GM12878 (cell line): ENCODE results near the gene HSF2BP. TPM values are rescaled to one million over a fixed set of nuclear protein-coding genes. Genes with fewer than 3 reads are reported as not detected.

ENCODE experiments used
- ATAC-seq: fragments of 200-7000 bp; cut with Tn5 transposase; 3 replicates; pipeline ENCODE4 v1.9.1; 2020; ENCODE audit warnings: mild to moderate bottlenecking, moderate library complexity
- BruUV-seq: library from RNA; stranded (reverse); fragments of 400-500 nt; replicated peaks from 2 replicates; lab custom pipeline; 2021; lab: Mats Ljungman, UMichigan
- CTCF ChIA-PET: fragments of 300-600 bp; sonication (Branson Sonifier 250); formaldehyde crosslinking; extraction: SDS; loops from one replicate; lab custom pipeline; 2021; ENCODE audit warnings: inconsistent platforms; lab: Yijun Ruan, JAX
- POLR2A ChIA-PET: fragments of 350-600 bp; formaldehyde crosslinking; extraction: SDS; loops from one replicate; lab custom pipeline; 2021; ENCODE audit warnings: inconsistent platforms; lab: Charles Lee
- RAD21 ChIA-PET: fragments of 300-600 bp; sonication (Branson Sonifier 250); formaldehyde crosslinking; loops from one replicate; lab custom pipeline; 2023; ENCODE audit warnings: antibody characterized with exemption; ENCODE audit not compliant: unreplicated experiment; lab: Charles Lee
- SMC1A ChIA-PET: fragments of 300-600 bp; sonication (Branson Sonifier 250); formaldehyde crosslinking; loops from one replicate; lab custom pipeline; 2023; ENCODE audit not compliant: unreplicated experiment, uncharacterized antibody; lab: Charles Lee
- DNase-seq: peaks from one replicate; pipeline ENCODE4 v3.0.0-alpha.2; 2011; ENCODE audit warnings: low read depth, low spot score
- FAIRE-seq: peaks from 3 replicates; lab custom pipeline; 2011; peaks lifted over from hg19 to GRCh38; lab: Jason Lieb, UNC
- H2AFZ ChIP-seq: 2 replicates; pipeline ENCODE4 v1.6.0; 2011; ENCODE audit warnings: low read depth, low read length, control low read depth; ENCODE audit not compliant: control insufficient read depth
- H3K27ac ChIP-seq: 2 replicates; pipeline ENCODE4 v1.5.1; 2011; ENCODE audit warnings: control low read depth; ENCODE audit not compliant: control insufficient read depth, insufficient read depth
- H3K27me3 ChIP-seq, 2 experiments: replicated peaks in 1 of 2; 2 replicates each; pipeline versions ENCODE4 v1.6.0 to v1.6.1; 2011; ENCODE audit warnings: low read length in 1 of 2; ENCODE audit not compliant: control insufficient read depth in 2 of 2, insufficient read depth in 2 of 2
- H3K36me3 ChIP-seq, 2 experiments: 2 replicates each; pipeline ENCODE4 v1.5.1; 2011; ENCODE audit warnings: low read length in 1 of 2; ENCODE audit not compliant: control insufficient read depth in 2 of 2, insufficient read depth in 2 of 2
- H3K4me1 ChIP-seq: 2 replicates; pipeline ENCODE4 v1.6.1; 2011; ENCODE audit warnings: mild to moderate bottlenecking, low read length, moderate library complexity, mixed read lengths; ENCODE audit not compliant: control insufficient read depth, insufficient read depth
- H3K4me2 ChIP-seq: 2 replicates; pipeline ENCODE4 v1.6.0; 2011; ENCODE audit warnings: control low read depth; ENCODE audit not compliant: control insufficient read depth, insufficient read depth
- H3K4me3 ChIP-seq: fragments of 200-600 bp; sonication (generic); 2 replicates; pipeline ENCODE4 v1.5.1; 2016
- H3K79me2 ChIP-seq: 2 replicates; pipeline ENCODE4 v1.6.0; 2011; ENCODE audit warnings: low read length; ENCODE audit not compliant: control insufficient read depth, insufficient read depth
- H3K9ac ChIP-seq: 2 replicates; pipeline ENCODE4 v1.8.0; 2011; ENCODE audit warnings: low read length, control low read depth, mixed read lengths; ENCODE audit not compliant: control insufficient read depth, insufficient read depth
- H3K9me3 ChIP-seq: replicated peaks from 3 replicates; pipeline ENCODE4 v1.5.1; 2011; ENCODE audit warnings: mild to moderate bottlenecking, low read length; ENCODE audit not compliant: control insufficient read depth, insufficient read depth
- H4K20me1 ChIP-seq: 2 replicates; pipeline ENCODE4 v1.6.0; 2011; ENCODE audit not compliant: control insufficient read depth, insufficient read depth
- EGR1 ChIP-seq, 2 experiments: IDR thresholded peaks; 1 replicate in 1 of 2; 2 replicates in 1 of 2; pipeline ENCODE4 v1.6.1; 2011 to 2012; ENCODE audit warnings: low read depth in 2 of 2, low read length in 2 of 2, borderline replicate concordance in 1 of 2, mild to moderate bottlenecking in 1 of 2, moderate library complexity in 1 of 2
- ETV6 ChIP-seq, 2 experiments: fragments of 450-650 bp in 1 of 2; IDR thresholded peaks in 1 of 2; conservative IDR thresholded peaks in 1 of 2; 2 replicates each; pipeline ENCODE4 v1.6.1; 2014; ENCODE audit warnings: antibody characterized with exemption in 1 of 2, borderline replicate concordance in 1 of 2, low read depth in 1 of 2, mild to moderate bottlenecking in 1 of 2, moderate library complexity in 1 of 2
- EZH2 ChIP-seq: IDR thresholded peaks from 2 replicates; pipeline ENCODE4 v1.6.1; 2012; ENCODE audit warnings: low read depth, mild to moderate bottlenecking, control low read depth, inconsistent platforms, low read length, borderline replicate concordance; ENCODE audit not compliant: control insufficient read depth
- IKZF2 ChIP-seq, 2 experiments: fragments of 450-650 bp; IDR thresholded peaks; 2 replicates each; pipeline ENCODE4 v1.6.1; 2017; ENCODE audit warnings: mild to moderate bottlenecking in 2 of 2, moderate library complexity in 2 of 2
- JUNB ChIP-seq: IDR thresholded peaks from 2 replicates; pipeline ENCODE4 v1.6.1; 2016; ENCODE audit warnings: antibody characterized with exemption, mild to moderate bottlenecking
- PML ChIP-seq: IDR thresholded peaks from 2 replicates; pipeline ENCODE4 v1.6.1; 2012; ENCODE audit warnings: low read length, inconsistent platforms
- SPI1 ChIP-seq: IDR thresholded peaks from 2 replicates; pipeline ENCODE4 v1.6.1; 2011; ENCODE audit warnings: low read depth, mild to moderate bottlenecking, low read length, moderate library complexity, borderline replicate concordance; ENCODE audit not compliant: insufficient read depth
- SREBF2 ChIP-seq: IDR thresholded peaks from 2 replicates; pipeline ENCODE4 v1.6.1; 2012; ENCODE audit warnings: mild to moderate bottlenecking, low read length
- USF1 ChIP-seq: IDR thresholded peaks from 2 replicates; pipeline ENCODE4 v1.6.1; 2011; ENCODE audit warnings: borderline replicate concordance, low read depth, mild to moderate bottlenecking, moderate library complexity, mixed read lengths, low read length; ENCODE audit not compliant: insufficient read depth; ENCODE audit errors: extremely low read length
- WGBS: methylation state at CpG from one replicate; pipeline ENCODE4 v1.1.6; 2016; ENCODE audit warnings: low lambda C conversion rate; ENCODE audit not compliant: insufficient replicate concordance, insufficient coverage; ENCODE audit errors: missing lambda C conversion rate; 5-methylcytosine and 5-hydroxymethylcytosine counted together
- in situ Hi-C: fragments of 300-500 bp; cut with MboI; formaldehyde crosslinking; loops from 9 replicates; pipeline ENCODE4 v1.14.3; 2018; ENCODE audit warnings: mixed read lengths
- intact Hi-C: fragments of 100-400 bp; cut with micrococcal nuclease; formaldehyde crosslinking; loops from one replicate; pipeline ENCODE4 v1.14.2; 2022; ENCODE audit not compliant: unreplicated experiment
- polyA plus RNA-seq, 11 experiments: library from polyadenylated mRNA; depleted of rRNA in 4 of 11; unstranded in 6 of 11; stranded (reverse) in 5 of 11; fragments of >200 nt; fragmentation: Nextera tagmentation in 4 of 11; fragmentation: Illumina TruSeq in 1 of 11; extraction: Ambion mirVana in 4 of 11; extraction: Trizol in 1 of 11; gene quantifications; 1 replicate in 1 of 11; 2 replicates in 10 of 11; pipeline versions ENCODE4 v1.2.1 to v1.2.3, GENCODE V29; 2011 to 2016; ENCODE audit warnings: inconsistent platforms in 2 of 11, missing spikeins in 2 of 11, low read depth in 1 of 11
- total RNA-seq, 4 experiments: library from RNA; depleted of rRNA in 3 of 4; stranded (reverse); fragments of >200 nt in 3 of 4; fragmentation: Illumina TruSeq in 1 of 4; extraction: Trizol in 1 of 4; gene quantifications; 2 replicates each; pipeline versions ENCODE4 v1.2.1 to v1.2.3, GENCODE V29; 2013 to 2021
- TF ChIP-seq, protein P1 (sequence below): fragments of 450-650 bp; IDR thresholded peaks from 2 replicates; pipeline ENCODE4 v1.6.1; 2017; ENCODE audit warnings: mild to moderate bottlenecking
- TF ChIP-seq, protein P2 (sequence below): IDR thresholded peaks from 2 replicates; pipeline ENCODE4 v1.6.1; 2012; ENCODE audit warnings: mild to moderate bottlenecking, low read depth, low read length

HSF2BP gene
- total and polyA plus RNA-seq, 10 of the 15 experiments (the other 5 are each of a cell fraction or from before 2014, with no cell fraction given): 0.07 to 0.81 (median 0.35) TPM

DNA sequence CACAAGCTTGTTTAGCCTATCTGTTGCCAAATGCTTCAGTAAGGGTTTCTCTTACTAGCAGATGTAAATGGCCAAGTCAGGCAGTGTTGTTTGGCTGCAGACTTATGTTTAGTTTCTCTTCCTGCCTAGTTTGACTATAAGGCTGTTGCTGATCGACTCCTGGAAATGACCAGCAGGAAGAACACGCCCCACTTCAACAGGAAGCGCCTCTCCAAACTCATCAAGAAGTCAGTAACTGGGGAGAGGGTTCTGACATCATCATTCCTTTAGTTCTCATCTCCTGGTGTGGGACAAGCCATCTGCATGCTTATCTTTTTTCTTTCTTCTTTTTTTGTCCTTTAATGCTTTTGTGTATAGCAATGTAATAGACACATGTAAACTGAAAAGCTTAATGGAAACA, 25.1 kb upstream of the HSF2BP start (continued):
- no peak for TF ChIP-seq USF1
- TF ChIP-seq SPI1: no peak
- TF ChIP-seq EGR1 (IDR thresholded peaks at IDR 0.05; ENCODE audit: borderline replicate concordance in 1 of 2, low read depth in 2 of 2, low read length in 2 of 2): no peak
- TF ChIP-seq PML: no peak
- TF ChIP-seq, protein P1, sequence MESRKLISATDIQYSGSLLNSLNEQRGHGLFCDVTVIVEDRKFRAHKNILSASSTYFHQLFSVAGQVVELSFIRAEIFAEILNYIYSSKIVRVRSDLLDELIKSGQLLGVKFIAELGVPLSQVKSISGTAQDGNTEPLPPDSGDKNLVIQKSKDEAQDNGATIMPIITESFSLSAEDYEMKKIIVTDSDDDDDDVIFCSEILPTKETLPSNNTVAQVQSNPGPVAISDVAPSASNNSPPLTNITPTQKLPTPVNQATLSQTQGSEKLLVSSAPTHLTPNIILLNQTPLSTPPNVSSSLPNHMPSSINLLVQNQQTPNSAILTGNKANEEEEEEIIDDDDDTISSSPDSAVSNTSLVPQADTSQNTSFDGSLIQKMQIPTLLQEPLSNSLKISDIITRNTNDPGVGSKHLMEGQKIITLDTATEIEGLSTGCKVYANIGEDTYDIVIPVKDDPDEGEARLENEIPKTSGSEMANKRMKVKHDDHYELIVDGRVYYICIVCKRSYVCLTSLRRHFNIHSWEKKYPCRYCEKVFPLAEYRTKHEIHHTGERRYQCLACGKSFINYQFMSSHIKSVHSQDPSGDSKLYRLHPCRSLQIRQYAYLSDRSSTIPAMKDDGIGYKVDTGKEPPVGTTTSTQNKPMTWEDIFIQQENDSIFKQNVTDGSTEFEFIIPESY: no peak

DNA sequence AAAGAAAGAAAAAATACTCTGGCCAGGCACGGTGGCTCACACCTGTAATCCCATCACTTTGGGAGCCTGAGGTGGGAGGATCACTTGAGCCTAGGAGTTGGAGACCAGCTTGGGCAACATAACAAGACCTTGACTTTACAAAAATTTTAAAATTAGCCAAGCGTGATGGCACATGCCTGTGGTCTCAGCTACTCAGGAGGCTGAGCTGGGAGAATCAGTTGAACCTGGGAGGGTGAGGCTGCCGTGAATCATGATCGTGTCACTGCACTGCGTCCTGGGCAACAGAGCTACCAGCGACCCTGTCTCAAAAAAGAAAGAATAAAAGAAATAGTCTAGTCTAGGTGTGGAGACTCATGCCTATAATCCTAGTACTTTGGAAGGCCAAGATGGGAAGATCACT, 22.4 kb upstream of the HSF2BP start:
- H3K4me3 ChIP-seq: no peak overlapping the region
- no TSS peak for BruUV-seq
- RAD21 ChIA-PET: no interaction called here
- intact Hi-C loops (no loop called here), in situ Hi-C loops (loop anchor here (25.0 kb wide), 1 partner anchor 1469 kb away; the partner anchor contains the start of gene ABCG1)
- SMC1A ChIA-PET: interaction anchor here (0.9 kb wide), 1 partner anchor 18 kb away, joined by 3 read pairs; no protein-coding TSS in a partner anchor
- peaks cover 27 to 42% of the 10 kb centered on the region in 2 experiments for H3K36me3 ChIP-seq
- no peak overlapping the region for H3K9ac ChIP-seq
- POLR2A ChIA-PET: no interaction called here
- CTCF ChIA-PET: no interaction called here
- no peak overlapping the region for H2AFZ ChIP-seq
- H3K79me2 ChIP-seq: no peaks in the 10 kb centered on the region; the same call in 1 of the 2 replicates
- DNase-seq (no peak), ATAC-seq (no peak), FAIRE-seq (no peak)
- no peaks in the 10 kb centered on the region for H3K27me3 ChIP-seq
- H3K9me3 ChIP-seq: no peaks in the 10 kb centered on the region
- WGBS: 92% methylated on average over 6 of the region's 6 CpGs
- H3K4me1 ChIP-seq: no peaks in the 10 kb centered on the region
- H3K27ac ChIP-seq: no peak overlapping the region
- H3K4me2 ChIP-seq: no peak overlapping the region
- no peaks in the 10 kb centered on the region for H4K20me1 ChIP-seq
- TF ChIP-seq, protein P1: no peak
- TF ChIP-seq, protein P2, sequence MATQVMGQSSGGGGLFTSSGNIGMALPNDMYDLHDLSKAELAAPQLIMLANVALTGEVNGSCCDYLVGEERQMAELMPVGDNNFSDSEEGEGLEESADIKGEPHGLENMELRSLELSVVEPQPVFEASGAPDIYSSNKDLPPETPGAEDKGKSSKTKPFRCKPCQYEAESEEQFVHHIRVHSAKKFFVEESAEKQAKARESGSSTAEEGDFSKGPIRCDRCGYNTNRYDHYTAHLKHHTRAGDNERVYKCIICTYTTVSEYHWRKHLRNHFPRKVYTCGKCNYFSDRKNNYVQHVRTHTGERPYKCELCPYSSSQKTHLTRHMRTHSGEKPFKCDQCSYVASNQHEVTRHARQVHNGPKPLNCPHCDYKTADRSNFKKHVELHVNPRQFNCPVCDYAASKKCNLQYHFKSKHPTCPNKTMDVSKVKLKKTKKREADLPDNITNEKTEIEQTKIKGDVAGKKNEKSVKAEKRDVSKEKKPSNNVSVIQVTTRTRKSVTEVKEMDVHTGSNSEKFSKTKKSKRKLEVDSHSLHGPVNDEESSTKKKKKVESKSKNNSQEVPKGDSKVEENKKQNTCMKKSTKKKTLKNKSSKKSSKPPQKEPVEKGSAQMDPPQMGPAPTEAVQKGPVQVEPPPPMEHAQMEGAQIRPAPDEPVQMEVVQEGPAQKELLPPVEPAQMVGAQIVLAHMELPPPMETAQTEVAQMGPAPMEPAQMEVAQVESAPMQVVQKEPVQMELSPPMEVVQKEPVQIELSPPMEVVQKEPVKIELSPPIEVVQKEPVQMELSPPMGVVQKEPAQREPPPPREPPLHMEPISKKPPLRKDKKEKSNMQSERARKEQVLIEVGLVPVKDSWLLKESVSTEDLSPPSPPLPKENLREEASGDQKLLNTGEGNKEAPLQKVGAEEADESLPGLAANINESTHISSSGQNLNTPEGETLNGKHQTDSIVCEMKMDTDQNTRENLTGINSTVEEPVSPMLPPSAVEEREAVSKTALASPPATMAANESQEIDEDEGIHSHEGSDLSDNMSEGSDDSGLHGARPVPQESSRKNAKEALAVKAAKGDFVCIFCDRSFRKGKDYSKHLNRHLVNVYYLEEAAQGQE: no peak
- no peak for TF ChIP-seq EZH2
- no peak for TF ChIP-seq SREBF2
- TF ChIP-seq IKZF2 (IDR thresholded peaks at IDR 0.05): no peak
- TF ChIP-seq ETV6 (conservative IDR thresholded peaks at IDR 0.05 in 1 of 2, IDR thresholded peaks at IDR 0.05 in 1 of 2; ENCODE audit: borderline replicate concordance in 1 of 2, low read depth in 1 of 2): no peak
- no peak for TF ChIP-seq JUNB
